Measurements from ENCODE around the gene PTH1R. TPM values are rescaled to one million over a fixed set of nuclear protein-coding genes. Genes with fewer than 3 reads are reported as not detected.

The PTH1R gene
- total and polyA plus RNA-seq, 12 donors = 1.5 to 89.8 (median 4.2) TPM

DNA sequence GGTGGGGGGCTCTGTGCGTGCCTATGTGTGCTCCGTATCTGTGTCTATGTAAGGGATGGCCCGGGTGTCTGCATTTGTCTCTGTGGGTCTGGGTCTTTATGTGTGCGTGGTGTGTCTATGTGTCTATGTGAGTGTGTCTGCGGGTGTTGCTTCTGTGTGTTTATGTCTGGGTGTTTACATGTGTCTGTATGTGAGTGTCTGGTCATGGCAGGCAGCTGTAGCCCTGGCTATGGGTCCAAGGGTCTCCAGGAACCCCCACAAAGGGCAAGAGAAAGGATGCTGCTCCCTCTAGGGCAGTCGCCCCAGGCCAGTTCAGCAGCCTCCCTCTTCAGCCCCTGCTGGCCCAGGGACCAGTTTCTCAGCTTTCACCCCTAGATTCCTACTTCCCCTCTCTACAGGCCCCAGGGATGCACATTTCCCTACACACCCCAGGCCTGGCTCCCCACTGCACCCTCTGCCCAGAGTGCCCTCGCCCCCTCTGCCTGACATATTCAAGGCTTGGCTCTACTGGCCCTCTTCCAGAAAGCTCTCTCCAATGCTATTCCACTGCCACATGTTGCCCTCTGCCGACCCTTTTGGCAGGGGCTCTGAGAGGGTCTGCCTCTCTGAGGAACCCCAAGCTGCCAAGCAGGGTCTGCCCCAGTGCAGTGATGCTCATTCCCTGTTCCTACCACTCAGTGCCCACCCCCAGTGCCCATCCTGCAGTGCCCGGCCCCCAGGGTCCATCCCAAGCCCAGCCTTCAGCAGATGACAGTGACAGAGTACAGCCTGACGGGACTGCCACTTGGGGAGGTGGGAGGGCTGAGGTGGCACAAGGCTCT lies 13.2 kb upstream of the PTH1R start:
- Histone ChIP-seq H3K27me3 (no peaks in the 10 kb centered on the region), H3K9me3 (no peaks in the 10 kb centered on the region), H3K36me3 (peaks cover 0 to 12% (median 0%) of the 10 kb centered on the region in 9 donors), H3K4me3 (peak overlapping the region; percentile 29 to 69 (median 57)), H3K4me1 (peaks cover 16 to 64% (median 37%) of the 10 kb centered on the region in 9 donors), H3K27ac (peak overlapping the region; percentile 77 to 98 (median 92))
- TF ChIP-seq, protein P1, sequence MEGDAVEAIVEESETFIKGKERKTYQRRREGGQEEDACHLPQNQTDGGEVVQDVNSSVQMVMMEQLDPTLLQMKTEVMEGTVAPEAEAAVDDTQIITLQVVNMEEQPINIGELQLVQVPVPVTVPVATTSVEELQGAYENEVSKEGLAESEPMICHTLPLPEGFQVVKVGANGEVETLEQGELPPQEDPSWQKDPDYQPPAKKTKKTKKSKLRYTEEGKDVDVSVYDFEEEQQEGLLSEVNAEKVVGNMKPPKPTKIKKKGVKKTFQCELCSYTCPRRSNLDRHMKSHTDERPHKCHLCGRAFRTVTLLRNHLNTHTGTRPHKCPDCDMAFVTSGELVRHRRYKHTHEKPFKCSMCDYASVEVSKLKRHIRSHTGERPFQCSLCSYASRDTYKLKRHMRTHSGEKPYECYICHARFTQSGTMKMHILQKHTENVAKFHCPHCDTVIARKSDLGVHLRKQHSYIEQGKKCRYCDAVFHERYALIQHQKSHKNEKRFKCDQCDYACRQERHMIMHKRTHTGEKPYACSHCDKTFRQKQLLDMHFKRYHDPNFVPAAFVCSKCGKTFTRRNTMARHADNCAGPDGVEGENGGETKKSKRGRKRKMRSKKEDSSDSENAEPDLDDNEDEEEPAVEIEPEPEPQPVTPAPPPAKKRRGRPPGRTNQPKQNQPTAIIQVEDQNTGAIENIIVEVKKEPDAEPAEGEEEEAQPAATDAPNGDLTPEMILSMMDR (IDR thresholded peaks at IDR 0.05) = peak in 1 of 9 donors; percentile 6
- intact Hi-C loops (cut with DNase I) = loop anchor here in 1 of 10 donors (10.0 kb wide), 1 partner anchor 461 kb away; no protein-coding TSS in a partner anchor
- ATAC-seq (peak in 3 of 8 donors; percentile 1 to 10 (median 2)), DNase-seq (peak in 1 of 2 donors; percentile 25)
- WGBS, 2 donors = 52 to 66% methylated on average over 10 of the region's 10 CpGs

DNA sequence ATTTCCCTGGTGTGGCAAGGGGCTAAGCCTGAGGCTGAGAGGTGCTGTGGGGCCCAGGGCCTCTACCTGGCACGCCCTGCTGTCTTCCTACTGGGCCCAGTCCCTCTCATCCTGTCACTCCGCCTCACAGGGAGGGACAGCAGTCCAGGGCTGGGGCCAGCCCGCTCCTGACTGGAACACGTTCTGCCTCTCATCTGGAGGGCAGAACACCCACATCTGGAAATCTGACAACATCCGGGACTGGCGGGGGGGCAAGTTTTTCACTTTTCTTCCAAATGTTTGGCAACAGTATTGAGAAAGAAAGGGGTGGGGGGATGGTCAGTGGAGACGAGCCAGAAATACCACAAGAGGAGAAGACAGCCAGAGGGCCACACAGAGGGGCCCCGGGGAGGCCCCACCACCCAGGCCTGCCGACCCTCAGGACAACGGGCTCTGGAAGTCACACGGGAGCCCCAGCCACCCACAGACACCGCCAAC lies 12.5 kb upstream of the PTH1R start:
- 31 to 34% methylated on average over 12 of the region's 12 CpGs for WGBS, 2 donors
- ATAC-seq (peak in 6 of 8 donors; percentile 6 to 39 (median 23)), DNase-seq (peak in 1 of 2 donors; percentile 66)
- peaks cover 16 to 64% (median 37%) of the 10 kb centered on the region in 9 donors for H3K4me1 ChIP-seq
- peak overlapping the region; percentile 77 to 98 (median 92) for H3K27ac ChIP-seq
- H3K4me3 ChIP-seq = peak overlapping the region in 7 of 10 donors; percentile 34 to 69 (median 66)
- TF ChIP-seq, protein P1 (IDR thresholded peaks at IDR 0.05) = no peak
- peaks cover 0 to 10% (median 0%) of the 10 kb centered on the region in 9 donors for H3K36me3 ChIP-seq
- no peaks in the 10 kb centered on the region for H3K27me3 ChIP-seq
- intact Hi-C loops (cut with DNase I) = loop anchor here in 8 of 10 donors (1.0 to 10.0 kb wide), 3 partner anchors 30 to 460 kb away; no protein-coding TSS in a partner anchor
- no peaks in the 10 kb centered on the region for H3K9me3 ChIP-seq

DNA sequence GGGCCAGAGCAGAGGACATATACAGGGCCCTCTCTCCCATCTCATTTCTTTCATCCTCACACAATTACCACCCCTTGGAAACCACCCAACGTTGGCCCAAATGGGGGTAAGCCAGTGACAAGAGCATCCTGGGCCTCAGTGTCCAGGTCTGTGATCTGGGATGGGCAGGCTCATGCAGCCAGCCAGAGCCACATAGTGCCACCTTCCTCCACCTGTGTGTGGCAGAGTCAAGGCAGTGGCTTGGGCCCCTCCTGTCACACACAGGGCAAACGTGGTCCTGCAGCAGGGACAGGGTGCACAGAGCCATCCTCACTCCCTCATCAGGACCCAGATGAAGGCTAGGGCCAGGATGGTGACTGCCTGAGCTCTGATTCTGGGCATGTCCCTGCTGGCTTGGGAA lies 12.0 kb upstream of the PTH1R start:
- Histone ChIP-seq H3K4me3 (no peak overlapping the region), H3K4me1 (peaks cover 16 to 69% (median 37%) of the 10 kb centered on the region in 9 donors), H3K27me3 (no peaks in the 10 kb centered on the region), H3K27ac (peak overlapping the region in 9 of 10 donors; percentile 77 to 98 (median 93)), H3K9me3 (no peaks in the 10 kb centered on the region), H3K36me3 (peaks cover 0 to 5% (median 0%) of the 10 kb centered on the region in 9 donors)
- ATAC-seq = no peak
- TF ChIP-seq, protein P1 (IDR thresholded peaks at IDR 0.05) = no peak
- peak in 1 of 2 donors; percentile 15 for DNase-seq
- intact Hi-C loops (cut with DNase I) = loop anchor here in 8 of 10 donors (1.0 to 10.0 kb wide), 3 partner anchors 30 to 459 kb away; no protein-coding TSS in a partner anchor
- 58 to 66% methylated on average over 2 of the region's 2 CpGs for WGBS, 2 donors

DNA sequence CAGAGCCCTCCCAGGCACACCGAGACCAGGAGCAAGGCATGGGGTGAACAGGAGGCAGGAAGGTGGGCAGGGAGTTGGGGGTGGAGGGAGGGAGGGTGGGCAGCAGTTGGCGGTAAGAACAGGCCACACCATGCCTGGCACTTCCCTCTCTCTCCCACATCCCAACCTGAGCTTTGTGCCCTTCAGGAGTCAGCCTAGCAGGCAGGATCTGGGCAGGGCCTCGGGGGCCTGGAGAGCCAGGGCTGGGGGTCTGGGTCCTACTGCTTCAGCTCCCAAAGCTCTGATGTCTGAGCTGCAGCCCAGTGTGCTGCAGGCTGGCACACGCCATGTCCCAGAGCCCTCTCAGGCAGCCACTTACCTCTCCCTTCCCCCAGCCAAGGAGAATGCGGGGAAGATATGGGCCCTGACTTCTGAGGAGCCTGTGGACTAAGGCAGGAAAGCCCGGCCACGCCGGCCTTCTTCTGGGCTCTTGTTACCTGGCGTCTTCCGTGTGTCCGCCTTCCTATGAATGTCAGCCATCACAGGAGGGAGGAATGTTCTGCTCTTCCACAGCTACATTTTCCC lies 11.4 kb upstream of the PTH1R start:
- Histone ChIP-seq H3K4me1 (peaks cover 18 to 75% (median 41%) of the 10 kb centered on the region in 9 donors), H3K27ac (peak overlapping the region in 9 of 10 donors; percentile 77 to 98 (median 90))
- 78 to 80% methylated on average over 11 of the region's 11 CpGs for WGBS, 2 donors

More for the DNA sequence above, 11.4 kb upstream of the PTH1R start:
- TF ChIP-seq, protein P1 (IDR thresholded peaks at IDR 0.05) = no peak
- H3K36me3 ChIP-seq = peaks cover 0 to 1% (median 0%) of the 10 kb centered on the region in 9 donors
- ATAC-seq (no peak), DNase-seq (peak in 1 of 2 donors; percentile 12)
- intact Hi-C loops (cut with DNase I) = loop anchor here in 9 of 10 donors (1.0 to 10.0 kb wide), 4 partner anchors 29 to 459 kb away; no protein-coding TSS in a partner anchor
- H3K9me3 ChIP-seq = no peaks in the 10 kb centered on the region
- no peaks in the 10 kb centered on the region for H3K27me3 ChIP-seq
- no peak overlapping the region for H3K4me3 ChIP-seq
